ENCODE results near the gene GPHN.
A peak's percentile ranks its signal among the peaks of the same experiment; 100 is the strongest.

Gene GPHN

DNA sequence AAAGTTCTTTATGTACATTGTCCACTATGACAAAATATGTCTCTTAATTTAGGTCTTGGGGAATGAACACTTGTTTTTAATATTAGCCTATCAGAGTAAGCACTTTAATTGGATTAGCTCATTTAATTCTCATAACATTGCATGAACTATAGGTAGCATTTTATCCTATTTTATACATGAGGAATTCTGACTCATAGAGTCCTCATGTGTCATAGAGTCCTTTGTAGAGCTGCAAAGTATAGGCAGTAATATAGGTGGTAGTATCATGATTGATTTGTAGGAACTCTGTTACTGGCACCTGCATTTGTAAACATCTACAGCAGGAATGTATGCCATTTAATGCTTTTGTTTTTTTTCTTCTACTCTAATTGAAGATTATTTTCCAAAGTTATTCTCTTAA lies 96.0 kb downstream of the GPHN start:
- no peak for DNase-seq

DNA sequence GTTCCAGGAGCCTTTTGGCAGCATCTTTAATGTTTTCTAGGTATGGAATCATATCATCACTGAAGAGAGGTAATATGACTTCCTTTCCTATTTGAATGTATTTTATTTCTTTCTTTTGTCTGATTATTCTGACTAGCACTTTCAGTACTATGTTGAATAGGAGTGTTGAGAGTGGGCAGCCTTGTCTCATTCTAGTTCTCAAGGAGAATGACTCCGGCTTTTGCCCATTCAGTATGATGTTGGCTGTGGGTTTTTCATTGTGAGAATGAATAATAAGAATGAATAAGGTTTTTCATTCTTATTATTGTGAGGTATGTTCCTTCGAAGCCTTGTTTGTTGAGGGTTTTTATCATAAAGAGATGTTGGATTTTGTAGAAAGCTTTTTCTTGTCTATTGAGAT lies 98.9 kb downstream of the GPHN start:
- no peak for DNase-seq

DNA sequence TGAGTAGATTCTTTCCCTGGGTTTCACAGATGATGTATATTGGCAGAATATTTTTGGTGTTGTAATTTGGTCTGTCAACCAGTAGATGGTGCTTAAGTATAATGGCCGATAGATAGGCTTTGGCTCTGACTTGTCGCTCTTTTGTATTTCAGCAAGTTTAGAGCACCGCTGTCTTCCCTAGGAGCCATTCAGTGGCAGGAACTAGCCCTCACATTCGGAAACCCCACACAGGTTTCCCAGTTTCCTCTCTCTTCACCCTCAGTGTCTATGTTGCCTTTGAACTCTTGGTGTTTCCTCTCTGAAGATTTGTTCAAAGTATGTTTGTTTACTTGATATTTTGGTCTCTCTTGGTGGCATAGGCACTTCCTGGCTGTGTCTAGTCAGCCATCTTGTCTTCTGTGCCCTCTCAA lies 102.2 kb downstream of the GPHN start:
- no peak for DNase-seq

DNA sequence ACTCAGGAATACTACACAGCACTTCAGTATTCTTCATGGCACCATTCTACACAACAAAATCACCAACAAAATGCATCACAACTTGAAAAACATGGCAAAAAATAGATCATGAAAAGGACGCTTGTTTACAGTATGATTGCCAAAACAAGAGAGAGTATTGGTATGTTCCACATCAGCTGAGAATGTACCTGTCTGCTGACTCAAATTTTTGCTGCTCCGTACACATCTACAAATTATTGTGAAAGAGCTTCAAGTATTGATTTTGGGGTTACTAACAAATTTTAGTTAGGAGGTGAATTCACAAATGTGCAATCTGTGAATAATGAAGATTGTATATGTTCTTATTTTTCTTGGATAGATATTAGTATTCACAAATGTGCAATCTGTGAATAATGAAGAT lies 105.4 kb downstream of the GPHN start:
- no peak for DNase-seq

DNA sequence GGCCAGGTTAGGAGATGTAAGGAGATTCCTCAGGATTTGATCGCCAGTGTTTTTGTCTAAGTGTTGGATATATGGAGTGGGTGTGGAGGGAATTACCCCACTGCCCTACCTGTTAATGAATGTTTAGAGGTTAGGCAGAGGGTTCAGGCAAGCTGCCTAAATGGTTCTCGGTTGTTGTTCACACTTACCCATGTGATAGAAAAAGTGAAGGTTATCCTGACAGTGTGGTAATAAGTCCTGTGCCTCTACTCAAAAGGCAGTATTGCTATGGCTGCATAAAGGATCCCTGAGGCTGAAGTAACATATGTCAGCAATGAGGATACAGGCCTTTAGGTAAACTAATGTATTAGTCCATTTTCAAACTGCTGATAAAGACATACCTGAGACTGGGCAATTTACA lies 112.0 kb downstream of the GPHN start:
- no peak for DNase-seq

DNA sequence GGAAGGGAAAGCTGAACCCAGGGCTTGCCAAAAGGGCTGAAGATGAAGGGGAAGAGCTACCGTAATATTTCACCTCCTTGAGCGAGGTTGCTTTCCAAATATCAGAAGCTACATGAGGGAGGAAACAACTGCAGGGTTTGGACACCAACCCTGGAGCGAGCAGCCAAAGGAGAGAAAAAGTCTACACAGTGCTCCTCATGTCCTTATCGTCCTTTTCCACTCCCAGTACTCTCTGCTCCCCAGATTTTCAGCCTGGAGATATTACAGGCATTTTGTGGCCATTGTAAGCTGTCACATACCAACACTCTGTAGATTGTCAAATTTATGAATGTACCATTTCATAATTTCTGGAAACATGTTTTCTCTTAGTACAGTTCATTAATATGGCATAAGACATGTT lies 115.9 kb downstream of the GPHN start:
- DNase-seq: no peak

DNA sequence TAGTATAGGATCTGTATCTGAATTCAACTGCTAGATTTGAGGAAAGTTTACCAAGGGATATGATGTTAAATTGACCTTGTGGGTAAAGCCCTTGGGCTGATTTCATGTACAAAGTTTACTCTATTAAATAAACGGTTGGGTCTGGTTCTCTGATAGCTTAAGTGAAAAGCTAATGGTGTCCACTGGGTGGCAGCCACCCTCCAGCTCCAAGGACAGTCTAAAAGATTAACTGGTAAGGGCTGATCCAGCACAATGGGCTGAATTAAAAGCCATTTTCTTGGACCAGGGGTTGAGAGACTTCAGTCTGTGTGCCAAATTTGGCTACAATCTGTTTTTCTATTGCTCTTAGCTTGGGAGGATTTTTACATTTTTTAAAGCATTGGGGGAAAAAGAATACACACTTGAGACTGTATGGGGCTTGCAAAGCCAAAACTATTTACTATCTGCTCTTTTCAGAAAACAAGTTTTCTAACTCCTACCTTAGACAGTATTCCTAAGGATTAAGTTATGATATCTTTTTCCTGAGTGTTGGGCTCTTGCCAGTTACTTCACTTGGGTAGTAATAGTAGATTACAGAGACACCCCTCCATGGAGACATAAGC lies 116.5 kb downstream of the GPHN start:
- peak; percentile 37 for DNase-seq

DNA sequence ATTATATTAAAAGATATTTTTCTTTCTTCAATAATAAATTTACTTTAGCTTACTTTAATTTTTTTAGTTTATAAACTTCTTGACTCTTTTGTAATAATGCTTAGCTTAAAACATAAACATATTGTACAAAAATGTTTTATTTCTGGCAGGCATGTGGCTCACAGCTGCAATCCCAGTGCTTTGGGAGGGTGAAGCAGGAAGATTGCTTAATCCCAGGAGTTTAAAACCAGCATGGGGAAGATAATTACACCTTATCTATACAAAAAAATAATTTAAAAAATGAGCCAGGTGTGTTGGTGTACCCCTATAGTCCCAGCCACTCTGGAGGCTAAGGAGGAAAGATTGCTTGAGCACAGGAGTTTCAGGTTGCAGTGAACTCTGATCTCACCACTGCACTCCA lies 120.7 kb downstream of the GPHN start:
- no peak for DNase-seq

DNA sequence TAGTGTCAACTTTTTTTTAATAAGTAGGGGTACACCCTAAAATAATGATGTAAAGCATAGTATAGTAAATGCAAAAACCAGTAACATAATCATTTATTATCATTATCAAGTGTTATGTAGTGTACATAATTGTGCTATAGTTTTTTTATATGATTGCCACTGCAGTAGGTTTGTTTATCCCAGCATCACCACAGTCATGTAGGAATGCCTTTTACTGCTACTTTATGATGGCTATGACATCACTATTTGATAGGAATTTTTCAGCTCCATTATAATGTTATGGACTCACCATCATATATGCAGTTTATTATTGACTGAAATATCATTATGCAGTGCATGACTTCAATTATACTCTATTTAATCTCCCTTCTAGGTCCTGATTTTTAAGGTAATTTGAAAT lies 121.6 kb downstream of the GPHN start:
- DNase-seq: no peak

DNA sequence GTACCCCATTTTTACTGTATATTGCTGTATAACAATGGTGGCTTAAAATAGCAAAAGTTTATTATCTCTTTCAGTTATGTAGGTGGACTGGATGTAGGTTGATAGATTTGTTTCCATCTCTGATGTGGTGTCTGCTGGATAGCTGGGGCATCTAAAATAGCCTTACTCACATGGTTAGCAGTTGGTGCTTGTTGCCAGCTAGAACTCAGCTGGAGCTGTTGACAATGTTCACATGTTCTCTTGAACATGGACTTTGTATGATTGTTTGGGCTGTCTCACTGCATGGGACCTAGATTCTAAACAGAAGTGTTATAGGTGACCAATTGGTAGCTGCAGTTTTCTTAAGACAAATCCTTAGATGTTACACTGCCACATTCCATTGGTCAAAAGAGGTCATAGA lies 126.9 kb downstream of the GPHN start:
- DNase-seq: no peak

DNA sequence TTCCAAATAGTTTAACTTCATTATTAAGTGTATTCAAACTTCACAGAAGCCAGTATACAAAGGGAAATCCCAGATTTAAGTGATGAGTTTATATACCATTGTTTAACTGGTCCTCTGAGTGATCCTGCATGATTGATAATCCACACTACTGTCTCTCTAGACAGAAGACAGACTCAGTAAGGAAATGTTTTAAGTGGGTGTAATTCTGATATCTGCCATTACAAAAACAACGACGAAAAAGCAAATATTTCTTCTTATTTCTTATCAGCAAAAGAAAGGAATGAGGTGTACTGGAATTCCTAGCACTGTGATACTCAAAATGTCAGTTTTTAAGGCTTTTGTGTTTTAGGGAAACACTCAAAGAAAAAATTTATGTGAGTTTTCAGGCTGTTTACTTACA lies 127.5 kb downstream of the GPHN start:
- no peak for DNase-seq

DNA sequence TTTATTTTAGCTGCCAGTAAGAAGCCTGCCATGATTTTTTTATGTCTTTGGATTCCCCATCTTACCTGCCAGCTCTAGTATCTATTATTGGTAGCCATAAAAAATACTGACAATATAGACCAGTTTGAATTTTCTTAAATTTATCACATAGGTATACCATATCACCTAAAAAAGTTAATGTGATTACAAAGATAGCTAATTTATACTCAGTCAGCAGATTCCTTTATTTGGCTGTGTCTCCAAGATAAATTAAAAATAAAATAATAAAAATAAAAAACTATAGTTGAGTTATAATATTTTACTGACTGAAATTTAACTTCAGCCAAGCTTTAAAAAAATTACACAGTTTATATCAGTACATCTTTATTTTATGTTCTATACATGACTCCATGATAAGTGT lies 128.3 kb downstream of the GPHN start:
- no peak for DNase-seq

DNA sequence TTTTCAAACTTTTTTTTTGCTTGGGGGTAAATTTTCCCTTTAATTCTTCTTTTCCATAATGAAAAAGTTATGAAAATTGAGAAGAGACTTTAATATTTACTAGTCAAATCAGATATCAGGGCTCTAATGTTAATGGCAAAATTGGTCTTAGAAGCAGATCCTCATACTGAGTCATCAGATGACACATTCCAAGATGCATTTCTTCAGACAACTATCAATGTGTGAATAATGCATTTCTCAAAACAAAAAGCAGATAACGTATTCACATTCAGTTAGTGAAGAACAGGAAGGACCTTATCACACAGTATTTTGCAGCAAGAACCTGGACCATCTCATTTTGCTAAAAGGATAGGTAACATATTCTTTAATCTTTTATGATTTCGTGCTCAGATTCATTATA lies 130.7 kb downstream of the GPHN start:
- no peak for DNase-seq

DNA sequence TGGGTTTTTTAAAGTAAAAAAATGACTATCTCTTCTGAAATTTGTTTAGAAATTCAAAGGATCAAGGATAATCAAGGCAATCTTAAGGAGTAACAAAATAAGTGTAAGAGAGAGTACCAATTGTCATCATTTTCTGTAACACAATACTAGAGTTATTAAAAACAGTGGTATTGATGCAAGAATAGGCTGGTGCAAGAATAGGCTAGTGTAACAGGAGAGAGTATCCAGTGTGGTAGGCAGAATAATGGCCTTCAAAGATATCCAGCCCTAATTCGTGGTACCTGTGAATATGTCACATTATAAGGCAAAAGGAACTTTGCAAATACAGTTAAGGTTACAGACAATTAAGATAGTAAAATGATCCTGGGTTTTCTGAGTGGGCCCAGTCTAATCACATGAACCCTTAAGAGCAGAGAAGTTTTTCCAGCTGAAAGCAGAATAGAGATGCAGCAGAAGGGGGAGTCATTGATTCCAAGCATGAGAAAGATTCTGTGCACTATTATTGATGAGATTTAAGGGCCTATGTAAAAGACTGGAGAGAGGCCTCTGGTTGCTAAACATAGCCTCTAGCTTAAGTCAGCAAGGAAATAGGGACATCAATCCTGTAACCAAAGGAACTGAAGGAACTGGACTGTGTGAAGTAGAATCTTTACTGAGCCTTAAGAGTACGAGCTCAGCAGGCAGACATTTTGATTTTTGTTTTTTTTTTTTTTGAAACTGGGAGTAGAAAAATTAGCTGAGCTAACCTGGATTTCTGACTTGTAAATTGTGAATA lies 134.1 kb downstream of the GPHN start:
- no peak for DNase-seq

DNA sequence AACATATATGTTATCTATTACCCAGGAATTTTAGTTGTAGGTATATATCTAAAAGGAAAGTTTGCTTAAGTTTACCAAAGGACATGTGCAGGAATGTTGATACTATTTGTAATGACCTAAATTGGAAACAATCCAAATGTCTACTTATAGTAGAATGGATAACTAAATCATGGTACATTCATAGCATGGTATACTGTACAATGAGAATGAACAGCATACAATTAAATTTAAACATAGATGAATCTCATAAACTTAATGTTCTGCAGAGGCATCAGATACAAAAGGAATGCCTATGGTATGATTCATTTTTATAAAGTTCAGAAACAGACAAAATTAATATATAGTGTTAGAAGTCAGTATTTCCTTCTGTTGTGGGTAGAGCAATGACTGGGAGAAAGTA lies 135.4 kb downstream of the GPHN start:
- DNase-seq: no peak

DNA sequence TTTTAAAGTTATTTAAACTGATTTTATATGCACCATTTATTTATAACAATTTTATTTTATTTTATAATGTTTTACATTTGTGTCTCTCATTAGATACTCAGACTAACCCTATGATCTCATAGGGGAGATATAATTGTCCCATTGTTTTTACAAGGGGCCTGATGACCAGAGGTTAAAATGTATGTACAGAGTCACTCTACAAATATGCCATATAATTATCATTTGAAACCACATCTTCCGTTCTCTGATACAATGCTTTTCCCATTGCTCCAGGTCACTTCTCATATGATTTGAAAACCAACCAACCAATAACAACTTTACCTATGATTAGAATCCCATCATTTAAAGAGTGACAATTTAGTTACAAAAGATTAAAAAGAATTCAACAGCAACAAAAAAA lies 137.8 kb downstream of the GPHN start:
- no peak for DNase-seq

DNA sequence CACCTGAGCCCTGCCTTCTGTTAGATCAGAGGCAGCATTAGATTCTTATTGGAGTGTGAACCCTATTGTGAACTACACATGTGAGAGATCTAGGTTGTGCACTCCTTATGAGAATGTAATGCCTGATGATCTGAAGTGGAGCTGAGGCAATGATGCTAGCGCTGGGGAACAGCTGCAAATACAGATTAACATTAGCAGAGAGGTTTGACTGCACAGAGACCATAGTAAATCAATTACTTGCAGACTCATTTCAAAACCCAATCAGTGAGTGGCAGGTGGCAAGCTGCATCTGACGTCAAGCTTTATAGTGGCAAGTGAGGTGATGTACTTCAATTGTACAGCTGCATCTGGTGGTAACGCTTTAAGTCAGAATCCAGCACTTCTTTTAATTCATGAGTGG lies 141.6 kb downstream of the GPHN start:
- no peak for DNase-seq

DNA sequence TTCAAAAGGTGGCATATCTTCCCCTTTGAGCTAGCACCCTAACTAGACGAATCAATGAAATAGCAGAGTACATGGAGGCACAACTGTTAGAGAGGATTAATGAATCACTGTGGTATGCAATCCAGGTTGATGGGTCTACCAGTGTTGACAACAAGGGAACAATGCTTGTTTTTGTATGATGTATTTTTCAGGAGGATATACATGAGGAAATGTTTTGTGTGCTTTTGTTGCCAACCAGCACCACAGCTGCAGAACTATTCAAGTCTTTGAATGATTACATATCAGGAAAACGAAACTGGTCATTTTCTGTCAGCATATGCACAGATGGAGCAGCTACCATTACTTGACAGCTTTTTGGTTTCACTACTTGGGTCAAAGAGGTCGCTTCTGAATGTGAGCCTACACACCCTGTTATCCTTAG lies 142.6 kb downstream of the GPHN start:
- no peak for DNase-seq

DNA sequence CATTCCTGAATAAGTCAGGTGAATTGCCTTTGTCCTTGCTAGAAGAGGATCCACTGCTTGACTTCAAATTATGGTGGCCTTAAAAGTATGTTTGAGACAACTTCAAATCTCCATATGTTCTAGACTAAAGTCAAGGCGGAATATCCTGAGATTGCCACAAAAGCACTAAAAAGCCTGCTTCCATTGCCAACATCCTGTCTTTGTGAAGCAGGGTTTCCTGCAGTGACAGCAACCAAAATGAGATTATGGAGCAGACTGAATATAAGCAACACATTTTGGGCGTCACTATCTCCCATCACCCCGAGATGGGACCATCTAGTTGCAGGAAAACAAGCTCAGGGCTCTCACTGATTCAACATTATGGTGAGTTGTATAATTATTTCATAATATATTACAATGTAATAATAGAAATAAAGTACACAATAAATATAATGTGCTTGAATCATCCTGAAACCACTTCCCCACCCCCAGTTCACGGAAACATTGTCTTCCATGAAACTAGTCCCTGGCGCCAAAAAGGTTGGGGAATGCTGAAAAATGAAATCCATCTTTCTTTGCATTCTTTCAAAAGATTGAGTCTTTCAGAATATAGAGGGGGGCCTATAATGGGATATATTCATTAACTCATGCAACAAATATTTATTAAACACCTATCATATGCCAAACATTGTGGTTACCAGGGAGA lies 143.7 kb downstream of the GPHN start:
- no peak for DNase-seq

DNA sequence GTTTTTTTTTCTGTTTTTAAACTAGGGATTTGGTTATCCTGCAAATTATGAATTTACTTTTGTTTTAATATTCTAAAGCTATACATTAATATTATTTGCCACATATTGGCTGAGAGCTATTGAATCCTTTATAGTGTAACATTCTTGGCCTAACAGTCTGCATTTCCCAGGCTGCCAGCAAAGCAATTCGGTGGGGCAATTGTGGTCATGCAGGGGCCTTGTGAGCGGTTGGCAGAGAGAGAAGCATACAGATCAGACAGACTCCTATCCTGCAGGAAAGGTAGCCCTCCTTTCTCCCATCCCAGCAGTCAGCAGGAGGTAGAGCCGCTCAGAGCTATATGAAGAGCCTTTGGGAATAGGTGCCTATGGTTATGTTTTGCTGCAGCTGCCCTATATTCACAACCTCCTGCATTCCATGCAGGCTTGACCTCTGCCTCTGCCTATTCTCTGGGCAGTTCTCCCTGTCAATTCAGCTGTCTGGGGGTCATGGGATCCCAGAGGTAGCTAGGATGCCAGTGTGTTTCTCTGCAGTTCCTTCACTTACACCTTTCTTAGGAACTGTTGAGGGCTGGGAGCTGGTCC lies 144.7 kb downstream of the GPHN start:
- DNase-seq: no peak

DNA sequence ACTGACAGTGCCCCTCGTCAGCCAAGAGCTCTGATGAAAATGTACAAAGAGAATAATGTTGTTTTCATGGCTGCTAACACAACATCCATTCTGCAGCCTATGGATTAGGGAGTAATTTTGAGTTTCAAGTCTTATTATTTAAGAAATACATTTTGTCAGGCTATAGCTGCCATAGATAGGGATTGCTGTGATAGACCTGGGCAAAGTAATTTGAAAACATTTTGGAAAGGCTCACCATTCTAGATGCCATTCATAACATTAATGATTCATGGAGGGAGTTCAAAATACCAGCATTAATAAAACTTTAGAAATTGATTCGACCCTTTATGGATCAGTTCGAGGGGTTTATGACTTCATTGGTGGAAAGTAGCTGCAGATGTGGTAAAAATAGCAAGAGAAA lies 149.8 kb downstream of the GPHN start:
- no peak for DNase-seq

DNA sequence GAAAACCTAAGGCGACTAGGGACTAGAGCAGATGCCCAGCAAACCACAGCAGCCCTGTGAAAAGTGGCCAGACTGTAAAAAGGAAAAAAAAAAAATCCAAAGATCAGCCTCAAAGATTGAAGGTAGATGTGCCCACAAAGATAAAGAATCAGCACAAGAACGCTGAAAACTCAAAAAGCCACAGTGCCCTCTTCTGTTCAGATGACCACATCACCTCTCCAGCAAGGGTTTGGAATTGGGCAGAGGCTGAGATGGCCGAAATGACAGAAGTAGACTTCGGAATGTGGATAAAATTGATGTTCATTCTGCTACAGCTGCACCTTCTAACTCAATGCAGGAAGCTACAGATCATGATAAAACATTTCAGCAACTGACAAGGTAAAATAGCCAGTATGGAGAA lies 154.4 kb downstream of the GPHN start:
- DNase-seq: no peak

DNA sequence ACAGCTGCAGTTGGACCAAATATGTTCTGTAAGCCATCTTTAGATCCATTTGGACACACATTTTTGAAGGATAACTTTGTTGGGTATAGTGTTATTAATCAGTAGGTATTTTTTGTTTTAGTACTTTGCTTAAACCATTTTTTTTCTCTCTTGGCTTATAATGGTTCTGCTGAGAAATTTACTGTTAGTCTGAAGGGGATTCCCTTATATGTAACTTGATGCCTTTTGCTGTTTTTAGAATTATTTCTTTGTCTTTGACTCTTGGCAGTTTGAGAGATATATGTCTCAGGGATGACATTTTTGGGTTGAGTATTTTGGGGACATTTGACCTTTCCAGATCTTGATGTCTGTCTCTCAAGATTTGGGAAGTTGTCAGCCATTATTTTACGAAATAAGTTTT lies 169.8 kb downstream of the GPHN start:
- no peak for DNase-seq

DNA sequence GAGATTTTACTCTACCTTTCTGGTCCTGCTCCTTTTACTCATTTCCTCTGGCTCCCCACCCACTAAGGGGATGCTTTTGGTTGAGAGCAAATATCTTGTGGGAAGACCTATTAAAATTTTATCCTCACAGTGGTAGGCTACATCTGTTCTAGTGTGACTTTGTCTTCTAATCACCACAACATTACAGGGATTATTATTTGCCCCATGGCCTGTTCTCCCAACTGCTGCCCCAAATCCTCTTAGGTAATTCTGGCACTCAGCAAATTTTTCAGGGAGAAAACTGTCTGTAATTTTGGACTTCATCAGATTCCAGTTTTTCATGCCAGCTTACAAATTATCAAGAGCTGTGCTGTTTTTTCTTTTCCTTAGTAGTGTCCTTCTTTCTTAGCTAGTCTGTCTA lies 172.3 kb downstream of the GPHN start:
- DNase-seq: no peak

Data from NCI-H1092 treated with DMSO at 0.1 percent for 48 hours (cell line).